Measurements from ENCODE around the gene KCMF1.
A peak's percentile ranks its signal among the peaks of the same experiment; 100 is the strongest.

Gene KCMF1

GRCh38 chr2:85066006-85066740 lies 95.2 kb downstream of the KCMF1 start:
- TF ChIP-seq CTCF (conservative IDR thresholded peaks at IDR 0.05) (no peak), ZFX (IDR thresholded peaks at IDR 0.05) (no peak)

GRCh38 chr2:85066874-85067351 lies 96.0 kb downstream of the KCMF1 start:
- TF ChIP-seq CTCF (conservative IDR thresholded peaks at IDR 0.05) (peak; percentile 86), ZFX (IDR thresholded peaks at IDR 0.05) (no peak)

More at GRCh38 chr2:85066006-85066740, 95.2 kb downstream of the KCMF1 start:
- H3K27ac ChIP-seq: no peak overlapping the region

GRCh38 chr2:85071096-85071495 lies 100.1 kb downstream of the KCMF1 start:
- no peak overlapping the region for H3K27ac ChIP-seq
- TF ChIP-seq ZFX (IDR thresholded peaks at IDR 0.05): no peak
- no peak for TF ChIP-seq CTCF (conservative IDR thresholded peaks at IDR 0.05)

More at GRCh38 chr2:85066874-85067351, 96.0 kb downstream of the KCMF1 start:
- H3K27ac ChIP-seq: no peak overlapping the region

- no peak overlapping the region for H3K27ac ChIP-seq
- TF ChIP-seq CTCF (conservative IDR thresholded peaks at IDR 0.05): no peak
- TF ChIP-seq ZFX (IDR thresholded peaks at IDR 0.05): no peak
Measured at GRCh38 chr2:85073033-85073432, 102.1 kb downstream of the KCMF1 start.

- TF ChIP-seq ZFX (IDR thresholded peaks at IDR 0.05): no peak
- TF ChIP-seq CTCF (conservative IDR thresholded peaks at IDR 0.05): no peak
- H3K27ac ChIP-seq: no peak overlapping the region
Measured at GRCh38 chr2:85076618-85077274, 105.8 kb downstream of the KCMF1 start.

- TF ChIP-seq ZFX (IDR thresholded peaks at IDR 0.05): no peak
- TF ChIP-seq CTCF (conservative IDR thresholded peaks at IDR 0.05): no peak
- no peak overlapping the region for H3K27ac ChIP-seq
Measured at GRCh38 chr2:85077859-85078419, 107.0 kb downstream of the KCMF1 start.

- TF ChIP-seq CTCF (conservative IDR thresholded peaks at IDR 0.05) (no peak), ZFX (IDR thresholded peaks at IDR 0.05) (no peak)
- no peak overlapping the region for H3K27ac ChIP-seq
Measured at GRCh38 chr2:85078536-85078935, 107.6 kb downstream of the KCMF1 start.

All from C4-2B (cell line).